GM12872 (cell line): ENCODE measurements around the gene DIRAS1.

Experiments used
- TF ChIP-seq, protein P1 (sequence below): IDR thresholded peaks from 3 replicates; pipeline ENCODE4 v1.5.1; 2011; ENCODE audit warnings: low read depth, mild to moderate bottlenecking, low read length, moderate library complexity; ENCODE audit not compliant: insufficient read depth

DIRAS1 gene

GRCh38 chr19:2731181-2731995, 10.2 kb upstream of the DIRAS1 start:
- TF ChIP-seq, protein P1, sequence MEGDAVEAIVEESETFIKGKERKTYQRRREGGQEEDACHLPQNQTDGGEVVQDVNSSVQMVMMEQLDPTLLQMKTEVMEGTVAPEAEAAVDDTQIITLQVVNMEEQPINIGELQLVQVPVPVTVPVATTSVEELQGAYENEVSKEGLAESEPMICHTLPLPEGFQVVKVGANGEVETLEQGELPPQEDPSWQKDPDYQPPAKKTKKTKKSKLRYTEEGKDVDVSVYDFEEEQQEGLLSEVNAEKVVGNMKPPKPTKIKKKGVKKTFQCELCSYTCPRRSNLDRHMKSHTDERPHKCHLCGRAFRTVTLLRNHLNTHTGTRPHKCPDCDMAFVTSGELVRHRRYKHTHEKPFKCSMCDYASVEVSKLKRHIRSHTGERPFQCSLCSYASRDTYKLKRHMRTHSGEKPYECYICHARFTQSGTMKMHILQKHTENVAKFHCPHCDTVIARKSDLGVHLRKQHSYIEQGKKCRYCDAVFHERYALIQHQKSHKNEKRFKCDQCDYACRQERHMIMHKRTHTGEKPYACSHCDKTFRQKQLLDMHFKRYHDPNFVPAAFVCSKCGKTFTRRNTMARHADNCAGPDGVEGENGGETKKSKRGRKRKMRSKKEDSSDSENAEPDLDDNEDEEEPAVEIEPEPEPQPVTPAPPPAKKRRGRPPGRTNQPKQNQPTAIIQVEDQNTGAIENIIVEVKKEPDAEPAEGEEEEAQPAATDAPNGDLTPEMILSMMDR: no peak

GRCh38 chr19:2729943-2730818, 9.0 kb upstream of the DIRAS1 start:
- TF ChIP-seq, protein P1: no peak

- TF ChIP-seq, protein P1: no peak
Measured at GRCh38 chr19:2728783-2729387, 7.7 kb upstream of the DIRAS1 start.

GRCh38 chr19:2727640-2727944, 6.4 kb upstream of the DIRAS1 start:
- TF ChIP-seq, protein P1: no peak

DNA sequence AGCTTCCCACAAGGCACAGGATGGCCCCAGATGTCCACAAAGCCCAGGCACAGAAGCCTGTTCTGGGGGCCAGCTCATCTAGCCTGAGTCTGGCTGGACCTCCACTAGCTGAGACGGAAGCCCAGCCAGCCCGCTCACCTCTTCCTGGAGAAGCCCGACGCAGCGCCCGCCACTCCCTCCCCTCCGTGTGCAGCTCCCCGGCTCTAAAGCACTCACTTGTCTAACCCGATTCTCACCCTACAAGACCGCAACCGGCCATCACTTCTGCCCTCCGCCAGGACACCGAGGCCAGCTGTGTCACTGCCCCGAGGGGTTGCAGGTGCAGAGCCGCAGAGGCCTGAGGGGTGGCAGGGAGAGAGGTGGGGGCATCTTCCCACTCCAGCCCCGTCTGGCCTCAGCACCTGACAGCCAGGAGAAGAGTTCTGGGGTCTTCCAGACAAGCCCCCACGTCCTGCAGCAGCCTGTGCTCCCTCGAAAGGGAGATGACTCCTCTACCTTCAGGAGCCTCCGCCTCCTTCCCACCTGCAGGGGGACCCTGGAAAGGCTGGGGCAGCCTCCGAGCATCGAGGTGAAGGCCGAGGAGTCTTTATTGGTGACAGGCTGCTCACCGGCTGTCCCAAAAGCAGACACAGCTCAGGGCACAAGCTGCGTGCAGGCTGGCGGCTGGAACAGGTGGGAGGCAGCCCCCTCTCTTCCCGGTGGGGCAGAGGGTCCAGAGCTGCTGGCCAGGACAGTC, 5.9 kb upstream of the DIRAS1 start:
- TF ChIP-seq, protein P1: no peak

GRCh38 chr19:2726160-2726855, 5.1 kb upstream of the DIRAS1 start:
- TF ChIP-seq, protein P1: no peak
